SU-DHL-6 (cell line): ENCODE results near the gene SCGN.

Experiments
- H2AFZ ChIP-seq: fragments of 200-600 bp; sonication (generic); 2 replicates; pipeline ENCODE4 v1.6.1; 2014; ENCODE audit warnings: low read depth, mild to moderate bottlenecking, moderate library complexity, mixed read lengths, antibody characterized with exemption, low read length; ENCODE audit not compliant: severe bottlenecking
- H3F3A ChIP-seq: fragments of 200-600 bp; shearing (Covaris generic); 2 replicates; pipeline ENCODE4 v1.6.0; 2016; ENCODE audit warnings: antibody characterized with exemption, mild to moderate bottlenecking; ENCODE audit not compliant: insufficient read depth
- H3K27ac ChIP-seq: fragments of 200-600 bp; sonication (generic); 2 replicates; pipeline ENCODE4 v1.5.1; 2016; ENCODE audit warnings: low read depth, mild to moderate bottlenecking, low read length, moderate library complexity, mixed read lengths
- H3K27me3 ChIP-seq: fragments of 200-600 bp; sonication (generic), shearing (Covaris generic); 2 replicates; pipeline ENCODE4 v1.6.0; 2014; ENCODE audit warnings: mild to moderate bottlenecking, low read length
- H3K36me3 ChIP-seq: fragments of 200-600 bp; sonication (generic); 2 replicates; pipeline ENCODE4 v1.6.1; 2014; ENCODE audit warnings: mild to moderate bottlenecking, low read length, mixed read lengths
- H3K4me2 ChIP-seq: fragments of 300-600, 200-600 bp; shearing (Covaris generic), sonication (generic); 2 replicates; pipeline ENCODE4 v1.6.0; 2014; ENCODE audit warnings: low read length, low read depth, mild to moderate bottlenecking; ENCODE audit not compliant: poor library complexity, severe bottlenecking
- H3K4me3 ChIP-seq: fragments of 200-600 bp; sonication (generic); 2 replicates; pipeline ENCODE4 v1.5.1; 2014; ENCODE audit warnings: antibody characterized with exemption, low read length, mild to moderate bottlenecking, mixed read lengths; ENCODE audit not compliant: insufficient read depth, poor library complexity, severe bottlenecking
- H3K79me2 ChIP-seq: fragments of 200-600 bp; sonication (generic); 2 replicates; pipeline ENCODE4 v1.6.1; 2014; ENCODE audit warnings: mild to moderate bottlenecking, low read length, moderate library complexity; ENCODE audit not compliant: insufficient read depth
- H3K9ac ChIP-seq: fragments of 200-600 bp; sonication (generic); 2 replicates; pipeline ENCODE4 v1.7.0; 2014; ENCODE audit warnings: mild to moderate bottlenecking, low read length
- H3K9me2 ChIP-seq: fragments of 200-600 bp; sonication (generic); replicated peaks from 2 replicates; pipeline ENCODE4 v1.6.1; 2014; ENCODE audit warnings: low read length; ENCODE audit not compliant: insufficient read depth
- H3K9me3 ChIP-seq: fragments of 200-600 bp; sonication (generic); 2 replicates; pipeline ENCODE4 v1.6.1; 2014; ENCODE audit warnings: low read length, mixed read lengths; ENCODE audit not compliant: insufficient read depth
- H4K20me1 ChIP-seq: fragments of 200-600 bp; sonication (generic); 2 replicates; pipeline ENCODE4 v1.6.1; 2014; ENCODE audit warnings: low read depth, mild to moderate bottlenecking, antibody characterized with exemption, low read length, moderate library complexity, mixed read lengths
- EZH2phosphoT487 ChIP-seq: fragments of 200-600 bp; sonication (generic), shearing (Covaris generic); conservative IDR thresholded peaks from 2 replicates; pipeline ENCODE4 v1.6.1; 2018; ENCODE audit warnings: mild to moderate bottlenecking, antibody characterized with exemption, low read length, moderate library complexity, mixed read lengths
- TF ChIP-seq, protein P1 (sequence below): fragments of 200-600 bp; sonication (generic); IDR thresholded peaks from one replicate; pipeline ENCODE4 v1.5.1; 2017; ENCODE audit warnings: antibody characterized with exemption, mild to moderate bottlenecking, low read length, moderate library complexity; ENCODE audit not compliant: insufficient read depth, poor library complexity, severe bottlenecking

Gene SCGN

DNA sequence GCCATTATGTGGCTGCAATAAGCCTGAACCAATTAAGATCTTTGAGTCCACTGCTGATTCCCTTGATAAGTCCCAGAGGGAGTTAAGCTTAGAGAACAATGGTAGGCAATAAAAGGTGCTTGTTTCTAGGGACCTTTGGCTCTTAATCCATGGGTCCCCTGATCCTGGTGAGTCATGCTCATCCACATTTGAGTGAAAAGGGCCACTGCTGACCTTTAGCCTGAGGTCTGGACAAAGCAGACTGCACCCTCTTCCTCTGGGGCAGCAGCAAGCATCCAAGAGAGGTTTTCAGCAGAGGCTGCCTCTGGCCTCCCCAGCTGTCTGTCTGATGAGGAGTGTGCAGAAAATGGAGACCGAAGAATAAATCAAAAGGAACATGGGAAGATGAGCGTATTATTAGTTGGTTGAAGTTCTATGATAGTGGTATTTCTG lies 16.1 kb upstream of the SCGN start:
- no peaks in the 10 kb centered on the region for H3K9me3 ChIP-seq
- H3K27me3 ChIP-seq: no peaks in the 10 kb centered on the region
- H2AFZ ChIP-seq: no peak overlapping the region
- no peak overlapping the region for H3K9ac ChIP-seq
- H3F3A ChIP-seq: no peaks in the 10 kb centered on the region
- H3K9me2 ChIP-seq: no peaks in the 10 kb centered on the region
- no peak overlapping the region for H3K27ac ChIP-seq
- no peaks in the 10 kb centered on the region for H3K36me3 ChIP-seq
- H3K4me3 ChIP-seq: no peak overlapping the region
- no peak overlapping the region for H3K4me2 ChIP-seq
- H3K79me2 ChIP-seq: no peaks in the 10 kb centered on the region
- TF ChIP-seq EZH2phosphoT487: no peak
- TF ChIP-seq, protein P1, sequence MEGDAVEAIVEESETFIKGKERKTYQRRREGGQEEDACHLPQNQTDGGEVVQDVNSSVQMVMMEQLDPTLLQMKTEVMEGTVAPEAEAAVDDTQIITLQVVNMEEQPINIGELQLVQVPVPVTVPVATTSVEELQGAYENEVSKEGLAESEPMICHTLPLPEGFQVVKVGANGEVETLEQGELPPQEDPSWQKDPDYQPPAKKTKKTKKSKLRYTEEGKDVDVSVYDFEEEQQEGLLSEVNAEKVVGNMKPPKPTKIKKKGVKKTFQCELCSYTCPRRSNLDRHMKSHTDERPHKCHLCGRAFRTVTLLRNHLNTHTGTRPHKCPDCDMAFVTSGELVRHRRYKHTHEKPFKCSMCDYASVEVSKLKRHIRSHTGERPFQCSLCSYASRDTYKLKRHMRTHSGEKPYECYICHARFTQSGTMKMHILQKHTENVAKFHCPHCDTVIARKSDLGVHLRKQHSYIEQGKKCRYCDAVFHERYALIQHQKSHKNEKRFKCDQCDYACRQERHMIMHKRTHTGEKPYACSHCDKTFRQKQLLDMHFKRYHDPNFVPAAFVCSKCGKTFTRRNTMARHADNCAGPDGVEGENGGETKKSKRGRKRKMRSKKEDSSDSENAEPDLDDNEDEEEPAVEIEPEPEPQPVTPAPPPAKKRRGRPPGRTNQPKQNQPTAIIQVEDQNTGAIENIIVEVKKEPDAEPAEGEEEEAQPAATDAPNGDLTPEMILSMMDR: no peak
- no peaks in the 10 kb centered on the region for H4K20me1 ChIP-seq

DNA sequence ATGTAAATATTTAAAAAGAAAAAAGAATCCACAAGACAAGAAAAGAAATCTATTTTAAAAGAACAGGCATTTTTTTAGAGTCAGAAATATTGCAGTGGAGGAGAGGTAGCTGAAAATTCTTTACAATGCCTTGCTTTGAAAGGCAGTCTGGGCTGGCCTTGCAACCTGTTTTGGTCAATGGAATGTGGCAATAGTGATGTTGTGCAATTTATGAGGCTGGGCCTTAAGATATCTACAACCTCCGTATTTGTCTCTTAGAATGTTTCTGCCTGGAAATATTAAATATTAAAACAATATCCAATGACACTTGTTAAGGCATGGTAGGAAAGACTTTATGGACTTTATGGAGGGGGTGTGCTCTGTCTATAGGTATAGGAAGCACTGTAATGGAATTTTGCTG lies 14.8 kb upstream of the SCGN start:
- no peak overlapping the region for H3K27ac ChIP-seq
- no peak for TF ChIP-seq EZH2phosphoT487
- TF ChIP-seq, protein P1: no peak
- H3K27me3 ChIP-seq: no peaks in the 10 kb centered on the region
- no peaks in the 10 kb centered on the region for H4K20me1 ChIP-seq
- H3K9me2 ChIP-seq: no peaks in the 10 kb centered on the region
- no peaks in the 10 kb centered on the region for H3K36me3 ChIP-seq
- H3K4me2 ChIP-seq: no peak overlapping the region
- H3K9me3 ChIP-seq: no peaks in the 10 kb centered on the region
- H3K9ac ChIP-seq: no peak overlapping the region
- no peak overlapping the region for H2AFZ ChIP-seq
- H3F3A ChIP-seq: no peaks in the 10 kb centered on the region
- H3K79me2 ChIP-seq: no peaks in the 10 kb centered on the region
- H3K4me3 ChIP-seq: no peak overlapping the region

DNA sequence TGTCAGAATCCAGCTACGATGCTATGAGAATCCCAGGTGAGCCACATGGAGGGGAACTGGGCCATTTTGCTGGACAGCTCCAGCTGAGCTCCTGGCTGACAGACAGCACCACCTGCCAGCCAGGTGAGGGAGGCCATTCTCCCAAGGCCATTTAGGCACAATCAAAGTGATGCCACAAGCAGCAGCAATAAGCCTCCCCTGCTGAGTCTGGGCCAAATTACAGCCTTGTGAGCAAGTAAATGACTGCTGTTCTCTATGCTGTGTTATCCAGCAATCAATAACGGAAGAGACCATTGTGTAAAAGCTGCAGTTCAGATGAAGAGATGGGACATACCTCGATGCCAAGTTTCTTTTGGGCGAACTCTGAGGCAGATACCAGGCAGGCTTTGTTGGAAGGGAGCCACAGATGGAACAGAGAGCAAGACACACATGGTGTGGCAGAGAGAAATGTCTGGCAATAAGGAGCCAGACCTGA lies 14.0 kb upstream of the SCGN start:
- TF ChIP-seq, protein P1: no peak
- TF ChIP-seq EZH2phosphoT487: no peak
- Histone ChIP-seq H3K9ac (no peak overlapping the region), H3K27me3 (no peaks in the 10 kb centered on the region), H3F3A (no peaks in the 10 kb centered on the region), H3K4me3 (no peak overlapping the region), H3K36me3 (no peaks in the 10 kb centered on the region), H3K9me3 (no peaks in the 10 kb centered on the region), H2AFZ (no peak overlapping the region), H4K20me1 (no peaks in the 10 kb centered on the region), H3K4me2 (no peak overlapping the region), H3K27ac (no peak overlapping the region), H3K9me2 (no peaks in the 10 kb centered on the region), H3K79me2 (no peaks in the 10 kb centered on the region)
